Measurements from ENCODE around the gene CADM1.

- TF ChIP-seq POLR2A (IDR thresholded peaks at IDR 0.05; ENCODE audit: low read length) (no peak), GATA1 (IDR thresholded peaks at IDR 0.05; ENCODE audit: low read depth, low read length) (no peak)
Observed at GRCh38 chr11:115298300-115299012, 205.8 kb downstream of the CADM1 start.
